Measurements from ENCODE around the gene ELMOD1.

Gene ELMOD1

DNA sequence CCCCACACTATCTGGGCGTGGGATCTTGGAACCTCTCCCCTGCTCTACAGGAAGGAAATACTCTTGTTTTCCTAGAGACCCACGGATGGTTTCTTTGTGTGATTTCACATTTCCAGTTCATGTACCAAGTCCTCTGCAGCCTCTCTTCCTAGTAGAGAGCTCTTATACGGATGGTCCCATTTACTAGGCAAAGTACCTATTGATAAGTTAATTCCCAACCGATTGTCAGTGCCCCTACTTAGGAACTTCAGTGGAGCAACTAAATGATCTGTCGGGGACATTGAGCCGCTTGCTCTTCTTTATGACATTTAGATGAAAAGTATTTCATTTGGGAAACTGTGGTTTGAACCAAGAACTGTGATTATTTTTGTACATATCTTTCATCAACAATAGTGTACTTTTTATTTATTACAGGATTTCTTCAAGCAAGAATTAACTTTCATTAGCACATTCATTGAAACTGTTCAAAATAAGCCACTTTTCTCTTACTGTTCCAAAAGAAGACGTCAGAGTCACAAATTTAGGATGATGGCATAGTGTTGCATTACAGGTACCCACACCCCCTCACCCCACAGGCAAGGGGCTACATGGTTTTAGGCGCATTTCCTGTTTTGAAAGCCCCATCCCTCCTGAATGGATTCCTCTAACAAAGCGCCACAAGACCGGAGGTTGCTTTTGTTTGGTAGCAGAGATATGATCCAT is 34.2 kb downstream of the ELMOD1 start:
- Histone ChIP-seq H3K4me1 (ENCODE audit: insufficient read depth, low read length) (peaks cover 2% of the 10 kb centered on the region), H3K4me3 (ENCODE audit: low read length) (no peak overlapping the region), H2AFZ (ENCODE audit: low read depth, low read length) (no peak overlapping the region), H3K27me3 (ENCODE audit: insufficient read depth, low read length) (no peaks in the 10 kb centered on the region), H3K9me3 (ENCODE audit: low read length) (no peaks in the 10 kb centered on the region), H3K36me3 (ENCODE audit: insufficient read depth, low read length) (no peaks in the 10 kb centered on the region)

DNA sequence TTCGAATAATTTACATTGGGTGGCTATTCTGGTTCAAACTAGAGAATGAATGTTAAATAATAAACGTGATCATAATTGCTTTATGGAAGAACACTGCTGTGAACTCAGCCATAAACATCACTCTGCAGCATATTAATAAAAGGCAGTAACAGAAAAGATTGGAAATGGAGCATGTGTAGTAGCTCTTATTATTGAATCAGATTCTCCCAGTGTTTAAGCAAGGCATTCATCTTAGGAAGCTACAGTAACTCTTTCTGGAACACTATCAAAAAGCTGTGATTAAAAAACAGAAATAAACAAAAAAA is 34.7 kb downstream of the ELMOD1 start:
- H2AFZ ChIP-seq (ENCODE audit: low read depth, low read length) = no peak overlapping the region
- H3K4me3 ChIP-seq (ENCODE audit: low read length) = no peak overlapping the region
- no peaks in the 10 kb centered on the region for H3K36me3 ChIP-seq (ENCODE audit: insufficient read depth, low read length)
- peaks cover 2% of the 10 kb centered on the region for H3K4me1 ChIP-seq (ENCODE audit: insufficient read depth, low read length)
- no peaks in the 10 kb centered on the region for H3K27me3 ChIP-seq (ENCODE audit: insufficient read depth, low read length)
- H3K9me3 ChIP-seq (ENCODE audit: low read length) = no peaks in the 10 kb centered on the region

DNA sequence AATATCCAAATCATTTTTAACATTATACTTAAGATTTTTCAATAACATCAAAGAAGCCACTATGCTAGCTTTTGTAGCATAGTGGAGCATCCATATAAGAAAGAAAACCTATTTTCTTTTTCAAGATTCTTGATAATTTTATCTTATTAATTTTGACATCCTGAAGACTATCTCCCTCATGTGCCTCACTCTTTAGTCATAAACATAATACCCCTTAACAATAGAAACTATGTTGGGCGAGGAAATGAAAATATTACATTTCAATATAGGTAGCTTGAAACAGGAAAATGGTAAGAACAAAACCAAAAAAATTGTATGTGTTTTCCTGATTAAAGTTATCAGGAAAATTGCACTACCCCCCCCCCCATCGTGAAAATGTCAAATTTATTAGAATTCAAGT is 40.1 kb downstream of the ELMOD1 start:
- no peak overlapping the region for H3K4me3 ChIP-seq (ENCODE audit: low read length)
- H3K36me3 ChIP-seq (ENCODE audit: insufficient read depth, low read length) = no peaks in the 10 kb centered on the region
- no peaks in the 10 kb centered on the region for H3K27me3 ChIP-seq (ENCODE audit: insufficient read depth, low read length)
- no peaks in the 10 kb centered on the region for H3K4me1 ChIP-seq (ENCODE audit: insufficient read depth, low read length)
- H2AFZ ChIP-seq (ENCODE audit: low read depth, low read length) = no peak overlapping the region
- no peaks in the 10 kb centered on the region for H3K9me3 ChIP-seq (ENCODE audit: low read length)

DNA sequence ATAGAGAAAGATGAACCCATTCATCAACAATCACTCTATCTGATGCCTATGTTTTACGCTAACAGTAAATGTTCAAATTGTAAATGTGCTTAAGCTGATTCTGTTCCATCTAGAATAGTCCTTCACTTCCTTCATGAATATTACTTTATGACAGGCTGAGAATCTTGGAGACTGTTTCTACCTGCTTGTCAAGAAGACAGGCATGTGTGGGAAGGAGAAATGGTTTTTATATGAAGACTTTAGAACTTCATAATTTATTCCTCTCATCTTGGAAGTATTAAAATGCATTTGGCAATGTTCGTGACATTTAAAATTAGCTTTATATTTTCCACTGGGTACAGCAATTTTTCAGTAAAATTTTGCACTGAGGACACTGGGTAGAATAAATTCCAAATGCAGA is 41.0 kb downstream of the ELMOD1 start:
- no peak overlapping the region for H3K4me3 ChIP-seq (ENCODE audit: low read length)
- H2AFZ ChIP-seq (ENCODE audit: low read depth, low read length) = no peak overlapping the region
- H3K36me3 ChIP-seq (ENCODE audit: insufficient read depth, low read length) = no peaks in the 10 kb centered on the region
- no peaks in the 10 kb centered on the region for H3K4me1 ChIP-seq (ENCODE audit: insufficient read depth, low read length)
- no peaks in the 10 kb centered on the region for H3K9me3 ChIP-seq (ENCODE audit: low read length)
- H3K27me3 ChIP-seq (ENCODE audit: insufficient read depth, low read length) = no peaks in the 10 kb centered on the region

DNA sequence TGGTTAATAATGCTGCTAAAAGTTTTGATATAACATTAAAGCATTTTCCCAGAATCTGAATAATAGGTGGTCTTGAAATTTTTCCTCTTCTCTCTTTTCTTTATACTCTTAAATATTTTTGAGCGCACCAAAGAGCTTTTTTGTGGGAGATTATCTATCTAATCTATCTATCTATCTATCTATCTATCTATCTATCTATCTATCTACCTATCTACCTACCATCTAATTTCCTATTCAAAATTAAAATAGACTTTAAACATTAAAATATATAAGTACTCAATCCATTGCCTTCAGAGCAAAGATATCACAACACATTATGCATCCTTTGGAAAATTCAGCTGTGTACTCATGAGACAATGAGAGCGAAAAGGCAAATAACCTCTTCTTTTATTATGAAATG is 55.8 kb downstream of the ELMOD1 start:
- Histone ChIP-seq H3K27me3 (ENCODE audit: insufficient read depth, low read length) (no peaks in the 10 kb centered on the region), H2AFZ (ENCODE audit: low read depth, low read length) (no peak overlapping the region), H3K9me3 (ENCODE audit: low read length) (no peaks in the 10 kb centered on the region), H3K4me1 (ENCODE audit: insufficient read depth, low read length) (peaks cover 15% of the 10 kb centered on the region), H3K36me3 (ENCODE audit: insufficient read depth, low read length) (peaks cover 2% of the 10 kb centered on the region), H3K4me3 (ENCODE audit: low read length) (no peak overlapping the region)

DNA sequence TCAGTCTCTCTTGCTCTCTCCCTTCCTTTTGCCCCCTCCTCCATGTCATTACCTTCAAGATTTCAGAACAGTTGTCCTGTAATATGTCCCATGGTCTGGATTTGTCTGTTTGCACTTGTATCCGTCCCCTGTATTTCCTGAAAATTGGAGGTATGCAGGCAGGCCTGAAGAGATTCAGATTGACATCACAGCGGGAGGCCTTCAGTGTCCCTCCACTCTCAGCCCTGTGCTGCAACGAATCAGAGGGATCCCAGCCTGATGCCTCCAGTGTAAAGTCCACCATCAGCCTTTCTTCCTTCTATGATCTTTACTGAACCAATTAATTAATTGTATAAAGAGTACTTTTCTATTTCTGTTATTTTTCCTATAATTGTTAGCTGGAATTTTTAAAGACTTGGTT is 57.3 kb downstream of the ELMOD1 start:
- Histone ChIP-seq H3K9me3 (ENCODE audit: low read length) (no peaks in the 10 kb centered on the region), H3K36me3 (ENCODE audit: insufficient read depth, low read length) (peaks cover 2% of the 10 kb centered on the region), H3K4me3 (ENCODE audit: low read length) (no peak overlapping the region), H2AFZ (ENCODE audit: low read depth, low read length) (no peak overlapping the region), H3K27me3 (ENCODE audit: insufficient read depth, low read length) (no peaks in the 10 kb centered on the region), H3K4me1 (ENCODE audit: insufficient read depth, low read length) (peaks cover 30% of the 10 kb centered on the region)

DNA sequence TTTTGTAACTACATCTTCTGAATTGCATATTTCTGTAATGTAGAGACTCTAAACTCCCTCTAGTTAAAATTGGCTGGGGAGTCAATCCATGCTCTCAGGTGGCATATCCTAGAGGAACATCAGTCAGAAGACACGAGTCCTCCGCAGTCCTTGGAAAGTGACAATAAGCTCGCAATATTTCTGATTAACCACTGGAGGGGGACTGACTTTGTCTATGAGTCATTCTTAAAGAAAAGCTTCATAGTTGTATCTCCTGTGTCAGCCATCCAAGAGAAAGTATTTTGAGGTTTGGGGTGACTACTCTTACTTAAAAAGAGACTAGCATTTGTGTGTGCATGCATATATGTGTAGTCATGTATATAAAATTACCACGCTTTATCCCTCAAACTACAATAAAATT is 60.7 kb downstream of the ELMOD1 start:
- H2AFZ ChIP-seq (ENCODE audit: low read depth, low read length) = no peak overlapping the region
- no peak overlapping the region for H3K4me3 ChIP-seq (ENCODE audit: low read length)
- H3K4me1 ChIP-seq (ENCODE audit: insufficient read depth, low read length) = peaks cover 55% of the 10 kb centered on the region
- H3K9me3 ChIP-seq (ENCODE audit: low read length) = no peaks in the 10 kb centered on the region
- peaks cover 2% of the 10 kb centered on the region for H3K36me3 ChIP-seq (ENCODE audit: insufficient read depth, low read length)
- H3K27me3 ChIP-seq (ENCODE audit: insufficient read depth, low read length) = no peaks in the 10 kb centered on the region

DNA sequence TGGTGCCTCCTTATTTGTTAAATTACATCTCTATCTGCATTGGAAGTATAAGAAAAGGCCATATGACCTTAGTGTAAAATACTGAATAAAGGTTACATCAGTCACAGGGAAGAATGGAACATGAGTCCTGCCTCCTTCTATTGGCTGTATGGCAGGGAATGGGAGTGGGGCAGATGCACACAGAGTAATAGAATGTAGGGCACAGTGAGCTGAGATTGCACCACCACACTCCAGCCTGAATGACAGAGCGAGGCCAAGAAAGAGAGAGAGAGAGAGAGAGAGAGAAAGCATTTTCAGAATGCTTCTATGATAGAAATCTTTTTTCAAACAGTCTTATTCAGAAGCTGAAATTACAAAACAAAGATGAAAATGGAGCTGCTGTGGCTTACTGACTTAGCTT is 62.1 kb downstream of the ELMOD1 start:
- H2AFZ ChIP-seq (ENCODE audit: low read depth, low read length) = no peak overlapping the region
- peaks cover 2% of the 10 kb centered on the region for H3K36me3 ChIP-seq (ENCODE audit: insufficient read depth, low read length)
- no peaks in the 10 kb centered on the region for H3K9me3 ChIP-seq (ENCODE audit: low read length)
- H3K4me1 ChIP-seq (ENCODE audit: insufficient read depth, low read length) = peaks cover 46% of the 10 kb centered on the region
- H3K27me3 ChIP-seq (ENCODE audit: insufficient read depth, low read length) = no peaks in the 10 kb centered on the region
- H3K4me3 ChIP-seq (ENCODE audit: low read length) = no peak overlapping the region

DNA sequence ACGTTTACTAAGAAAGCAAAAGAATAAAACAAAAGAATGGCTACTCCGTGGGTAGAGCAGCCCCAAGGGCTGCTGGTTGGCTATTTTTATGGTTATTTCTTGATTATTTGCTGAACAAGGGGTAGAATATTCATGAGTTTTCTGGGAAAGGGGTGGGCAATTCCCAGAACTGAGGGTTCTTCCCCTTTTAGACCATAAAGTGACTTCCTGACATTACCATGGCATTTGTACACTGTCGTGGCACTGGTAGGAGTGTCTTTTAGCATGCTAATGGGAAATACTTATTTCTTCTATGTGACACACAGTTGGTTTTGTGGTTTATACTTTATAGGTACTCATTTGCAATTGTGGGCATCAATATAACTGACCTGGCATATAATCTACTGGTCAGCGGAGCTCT is 64.7 kb downstream of the ELMOD1 start:
- Histone ChIP-seq H3K36me3 (ENCODE audit: insufficient read depth, low read length) (no peaks in the 10 kb centered on the region), H3K27me3 (ENCODE audit: insufficient read depth, low read length) (no peaks in the 10 kb centered on the region), H3K9me3 (ENCODE audit: low read length) (no peaks in the 10 kb centered on the region), H3K4me1 (ENCODE audit: insufficient read depth, low read length) (peaks cover 53% of the 10 kb centered on the region), H3K4me3 (ENCODE audit: low read length) (no peak overlapping the region), H2AFZ (ENCODE audit: low read depth, low read length) (no peak overlapping the region)

DNA sequence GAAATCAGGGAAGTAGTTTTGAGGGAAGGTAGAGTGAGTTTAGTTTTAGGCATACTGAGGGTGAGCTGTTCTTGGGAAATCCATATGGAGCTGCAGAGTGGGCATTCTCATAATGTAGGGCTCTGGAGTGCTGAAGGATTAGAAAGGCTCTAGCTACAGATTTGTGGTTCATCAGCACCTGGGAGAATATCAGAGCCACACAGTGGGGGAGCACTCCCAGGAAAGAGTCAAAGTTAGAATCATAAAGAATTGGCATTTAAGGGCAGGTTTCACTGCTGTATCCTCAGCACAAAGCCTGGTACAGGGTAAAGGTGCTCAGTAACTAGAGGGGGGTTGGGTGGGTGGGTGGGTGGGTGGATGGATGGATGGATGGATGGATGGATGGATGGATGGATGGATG is 68.4 kb downstream of the ELMOD1 start:
- H2AFZ ChIP-seq (ENCODE audit: low read depth, low read length) = no peak overlapping the region
- no peaks in the 10 kb centered on the region for H3K36me3 ChIP-seq (ENCODE audit: insufficient read depth, low read length)
- H3K4me3 ChIP-seq (ENCODE audit: low read length) = no peak overlapping the region
- no peaks in the 10 kb centered on the region for H3K27me3 ChIP-seq (ENCODE audit: insufficient read depth, low read length)
- peaks cover 33% of the 10 kb centered on the region for H3K4me1 ChIP-seq (ENCODE audit: insufficient read depth, low read length)
- H3K9me3 ChIP-seq (ENCODE audit: low read length) = no peaks in the 10 kb centered on the region

DNA sequence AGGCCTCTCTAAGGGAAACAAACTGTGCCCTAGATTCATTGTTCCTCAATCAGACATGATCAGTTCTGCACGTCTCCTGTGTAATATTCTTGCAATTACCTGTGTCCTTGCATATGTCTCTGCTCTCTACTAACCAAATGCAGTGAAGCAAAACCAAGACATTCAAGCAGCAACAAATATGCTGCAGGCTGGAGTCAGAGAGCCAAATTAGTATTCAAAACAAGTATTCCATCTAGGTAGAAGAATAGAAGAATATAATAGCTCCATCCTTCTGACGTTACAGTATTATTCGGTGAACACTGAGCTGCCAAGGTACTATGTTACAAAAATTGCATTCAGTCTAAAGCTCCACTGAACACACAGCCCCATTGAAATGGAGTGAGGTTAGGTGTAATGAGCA is 69.1 kb downstream of the ELMOD1 start:
- Histone ChIP-seq H3K9me3 (ENCODE audit: low read length) (no peaks in the 10 kb centered on the region), H3K27me3 (ENCODE audit: insufficient read depth, low read length) (no peaks in the 10 kb centered on the region), H3K4me1 (ENCODE audit: insufficient read depth, low read length) (peaks cover 37% of the 10 kb centered on the region), H2AFZ (ENCODE audit: low read depth, low read length) (no peak overlapping the region), H3K4me3 (ENCODE audit: low read length) (no peak overlapping the region), H3K36me3 (ENCODE audit: insufficient read depth, low read length) (no peaks in the 10 kb centered on the region)

DNA sequence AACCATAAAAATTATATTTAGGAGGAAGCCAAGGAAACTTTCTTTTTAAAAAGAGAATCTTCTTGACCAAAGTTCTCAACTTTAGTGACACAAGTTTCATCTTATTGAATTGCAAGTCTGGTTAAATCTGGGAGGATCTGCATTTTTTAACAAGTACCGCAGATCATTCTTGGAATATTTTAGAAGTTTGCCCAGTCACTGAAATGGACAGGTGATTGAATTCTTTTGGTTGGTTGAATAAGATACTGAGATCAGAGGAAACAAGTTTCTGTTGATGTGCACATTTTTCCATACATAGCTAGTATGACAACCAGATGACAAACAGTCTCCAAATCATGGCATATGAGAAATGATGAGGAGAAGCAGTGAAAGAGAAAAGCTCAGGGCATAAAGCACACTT is 70.7 kb downstream of the ELMOD1 start:
- Histone ChIP-seq H3K4me3 (ENCODE audit: low read length) (no peak overlapping the region), H3K9me3 (ENCODE audit: low read length) (no peaks in the 10 kb centered on the region), H3K4me1 (ENCODE audit: insufficient read depth, low read length) (peaks cover 36% of the 10 kb centered on the region), H2AFZ (ENCODE audit: low read depth, low read length) (no peak overlapping the region), H3K27me3 (ENCODE audit: insufficient read depth, low read length) (no peaks in the 10 kb centered on the region), H3K36me3 (ENCODE audit: insufficient read depth, low read length) (no peaks in the 10 kb centered on the region)

DNA sequence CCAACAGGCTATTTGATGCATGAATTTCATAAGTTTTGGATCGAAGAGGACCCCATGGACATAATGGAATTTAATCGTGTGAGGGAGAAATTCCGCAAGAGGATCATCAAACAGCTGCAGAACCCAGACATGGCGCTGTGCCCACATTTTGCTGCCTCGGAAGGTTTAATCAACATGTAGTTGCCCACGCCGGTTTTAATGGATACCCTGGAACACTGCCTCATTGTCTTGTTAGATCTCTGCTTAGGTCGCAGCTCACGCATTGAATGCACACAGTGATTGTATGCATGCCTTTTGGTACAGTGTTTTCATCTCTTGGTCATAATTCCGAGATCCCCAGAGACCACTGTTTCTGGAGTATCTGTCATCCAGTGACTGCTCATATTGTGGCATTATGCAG is 74.1 kb downstream of the ELMOD1 start:
- Histone ChIP-seq H3K9me3 (ENCODE audit: low read length) (no peaks in the 10 kb centered on the region), H3K36me3 (ENCODE audit: insufficient read depth, low read length) (no peaks in the 10 kb centered on the region), H2AFZ (ENCODE audit: low read depth, low read length) (no peak overlapping the region), H3K27me3 (ENCODE audit: insufficient read depth, low read length) (no peaks in the 10 kb centered on the region), H3K4me1 (ENCODE audit: insufficient read depth, low read length) (peaks cover 61% of the 10 kb centered on the region), H3K4me3 (ENCODE audit: low read length) (no peak overlapping the region)

DNA sequence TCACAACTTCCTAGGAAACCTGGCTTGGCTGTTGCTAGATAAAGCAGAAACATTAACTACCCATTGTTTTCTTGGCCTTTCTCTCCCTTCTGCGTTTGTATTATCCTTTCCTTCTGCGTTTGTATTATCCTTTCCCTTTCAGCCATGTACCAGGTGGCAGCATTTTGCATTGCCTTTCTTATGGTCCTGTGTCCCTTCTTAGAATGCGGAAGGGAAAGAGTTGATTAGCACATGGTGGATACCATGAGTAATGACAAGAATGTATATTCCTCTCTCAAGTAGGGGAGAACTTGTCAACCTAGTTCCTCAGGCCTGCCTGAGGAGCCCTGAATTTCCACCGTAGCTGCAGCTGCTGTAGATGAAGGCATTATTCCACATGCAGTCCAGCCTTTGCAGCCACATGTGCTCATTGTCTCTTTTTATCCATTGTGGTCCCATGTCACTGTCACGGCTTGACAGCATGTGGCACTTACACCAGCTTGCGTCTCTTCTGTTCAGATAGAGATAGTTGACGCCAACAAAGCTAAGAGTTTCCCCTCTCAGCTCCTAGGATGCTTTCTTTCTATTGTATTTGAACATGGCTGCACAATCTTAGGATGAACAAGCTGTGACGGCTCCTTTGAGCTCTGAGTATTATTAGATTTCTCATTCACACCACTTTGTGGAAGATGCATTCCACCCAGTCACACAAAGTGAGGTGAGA is 76.1 kb downstream of the ELMOD1 start:
- Histone ChIP-seq H3K4me3 (ENCODE audit: low read length) (no peak overlapping the region), H3K9me3 (ENCODE audit: low read length) (no peaks in the 10 kb centered on the region), H3K4me1 (ENCODE audit: insufficient read depth, low read length) (peaks cover 57% of the 10 kb centered on the region), H3K27me3 (ENCODE audit: insufficient read depth, low read length) (no peaks in the 10 kb centered on the region), H3K36me3 (ENCODE audit: insufficient read depth, low read length) (no peaks in the 10 kb centered on the region), H2AFZ (ENCODE audit: low read depth, low read length) (no peak overlapping the region)
